Rectal smooth muscle tissue (tissue), 1 donor: ENCODE results near the gene GSDMA.

Experiments
- H3K27ac ChIP-seq: one replicate; pipeline ENCODE4 v1.7.0; 2013; ENCODE audit warnings: low read depth, low read length, inconsistent platforms
- H3K27me3 ChIP-seq: one replicate; pipeline ENCODE4 v1.7.0; 2013; ENCODE audit warnings: low read length; ENCODE audit not compliant: control insufficient read depth, insufficient read depth
- H3K36me3 ChIP-seq: one replicate; pipeline ENCODE4 v1.7.0; 2013; ENCODE audit warnings: low read length; ENCODE audit not compliant: control insufficient read depth, insufficient read depth
- H3K4me1 ChIP-seq: one replicate; pipeline ENCODE4 v1.7.0; 2013; ENCODE audit warnings: low read length; ENCODE audit not compliant: control insufficient read depth, insufficient read depth
- H3K4me3 ChIP-seq: one replicate; pipeline ENCODE4 v1.7.0; 2013; ENCODE audit warnings: low read length
- H3K9ac ChIP-seq: one replicate; pipeline ENCODE4 v1.7.0; 2013; ENCODE audit warnings: low read length

Gene GSDMA

DNA sequence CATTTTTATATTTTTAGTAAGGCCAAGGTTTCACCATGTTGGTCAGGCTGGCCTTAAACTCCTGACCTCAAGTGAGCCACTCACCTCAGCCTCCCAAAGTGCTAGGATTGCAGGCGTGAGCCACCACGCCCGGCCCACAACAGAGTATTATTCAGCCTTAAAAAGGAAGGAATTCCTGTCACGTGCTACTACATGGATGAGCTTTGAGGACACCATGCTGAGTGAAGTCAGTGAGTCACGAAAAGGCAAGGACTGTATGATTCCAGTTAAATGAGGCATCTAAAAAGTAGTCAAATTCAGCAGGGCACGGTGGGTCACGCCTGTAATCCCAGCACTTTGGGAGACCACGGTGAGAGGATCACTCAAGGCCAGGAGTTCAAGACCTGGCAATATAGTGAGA lies 62.1 kb downstream of the GSDMA start:
- Histone ChIP-seq H3K27ac (no peak overlapping the region), H3K27me3 (no peaks in the 10 kb centered on the region), H3K4me1 (peaks cover 8% of the 10 kb centered on the region), H3K9ac (no peak overlapping the region), H3K36me3 (peaks cover 25% of the 10 kb centered on the region), H3K4me3 (no peak overlapping the region)

DNA sequence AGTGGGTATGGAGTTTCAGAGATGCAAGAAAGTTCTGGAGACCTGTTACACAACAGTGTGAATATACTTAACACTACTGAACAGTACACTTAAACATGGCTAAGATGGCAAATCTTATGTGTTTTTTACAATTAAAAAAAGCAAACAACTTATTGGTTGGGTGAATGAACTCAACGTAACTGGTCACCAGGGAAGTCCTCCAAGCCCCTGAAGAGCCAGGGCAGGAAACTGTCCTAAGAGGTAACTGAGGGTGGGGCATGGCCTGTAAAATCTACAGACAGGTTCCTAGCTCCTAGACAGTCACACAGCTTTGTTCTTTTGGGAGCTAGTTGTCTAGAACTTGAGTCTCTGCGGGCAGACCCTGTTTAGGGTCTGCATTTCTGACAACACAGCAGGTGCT lies 62.8 kb downstream of the GSDMA start:
- Histone ChIP-seq H3K27me3 (no peaks in the 10 kb centered on the region), H3K4me3 (no peak overlapping the region), H3K27ac (no peak overlapping the region), H3K36me3 (peaks cover 22% of the 10 kb centered on the region), H3K9ac (no peak overlapping the region), H3K4me1 (peaks cover 8% of the 10 kb centered on the region)

DNA sequence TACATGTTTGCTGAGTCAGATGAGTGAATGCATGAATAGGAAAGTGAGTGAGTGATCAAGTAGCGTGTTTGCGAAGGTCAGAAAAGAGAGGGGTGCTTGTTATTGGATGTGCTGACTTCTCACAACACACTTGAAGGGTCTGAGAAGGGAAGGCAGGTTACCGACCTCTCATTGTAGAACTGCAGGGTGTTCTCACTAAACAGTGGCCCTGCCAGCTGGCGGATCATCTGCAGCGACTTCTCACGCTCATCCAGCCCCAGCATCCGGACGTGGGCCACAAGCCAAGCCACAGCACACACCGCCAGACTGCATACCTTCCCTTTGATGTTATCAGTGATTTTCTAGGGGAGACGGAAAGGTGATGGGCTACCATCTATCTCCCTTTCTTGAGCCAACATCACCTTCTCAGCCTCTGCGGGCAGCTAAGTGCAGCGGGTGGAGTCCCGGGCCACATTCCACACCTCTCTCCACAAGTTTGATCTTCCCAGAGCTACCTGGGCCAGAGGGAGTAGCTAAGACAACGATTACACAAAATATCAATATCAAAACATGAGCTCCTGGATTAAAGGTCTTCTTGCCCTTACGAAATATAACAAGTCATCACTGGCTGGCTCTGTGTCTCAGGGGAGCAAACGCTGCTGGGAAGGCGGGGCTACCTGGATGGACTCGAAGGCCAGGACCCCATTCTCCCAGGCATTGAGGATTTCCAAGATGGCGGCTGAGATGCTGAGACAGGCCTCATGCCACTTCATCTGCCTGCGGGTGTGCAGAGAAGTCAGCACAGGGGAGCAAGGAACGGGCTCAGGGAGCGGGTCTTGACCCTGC lies 63.4 kb downstream of the GSDMA start:
- Histone ChIP-seq H3K36me3 (peaks cover 26% of the 10 kb centered on the region), H3K4me3 (no peak overlapping the region), H3K27me3 (no peaks in the 10 kb centered on the region), H3K9ac (no peak overlapping the region), H3K4me1 (peaks cover 8% of the 10 kb centered on the region), H3K27ac (no peak overlapping the region)

DNA sequence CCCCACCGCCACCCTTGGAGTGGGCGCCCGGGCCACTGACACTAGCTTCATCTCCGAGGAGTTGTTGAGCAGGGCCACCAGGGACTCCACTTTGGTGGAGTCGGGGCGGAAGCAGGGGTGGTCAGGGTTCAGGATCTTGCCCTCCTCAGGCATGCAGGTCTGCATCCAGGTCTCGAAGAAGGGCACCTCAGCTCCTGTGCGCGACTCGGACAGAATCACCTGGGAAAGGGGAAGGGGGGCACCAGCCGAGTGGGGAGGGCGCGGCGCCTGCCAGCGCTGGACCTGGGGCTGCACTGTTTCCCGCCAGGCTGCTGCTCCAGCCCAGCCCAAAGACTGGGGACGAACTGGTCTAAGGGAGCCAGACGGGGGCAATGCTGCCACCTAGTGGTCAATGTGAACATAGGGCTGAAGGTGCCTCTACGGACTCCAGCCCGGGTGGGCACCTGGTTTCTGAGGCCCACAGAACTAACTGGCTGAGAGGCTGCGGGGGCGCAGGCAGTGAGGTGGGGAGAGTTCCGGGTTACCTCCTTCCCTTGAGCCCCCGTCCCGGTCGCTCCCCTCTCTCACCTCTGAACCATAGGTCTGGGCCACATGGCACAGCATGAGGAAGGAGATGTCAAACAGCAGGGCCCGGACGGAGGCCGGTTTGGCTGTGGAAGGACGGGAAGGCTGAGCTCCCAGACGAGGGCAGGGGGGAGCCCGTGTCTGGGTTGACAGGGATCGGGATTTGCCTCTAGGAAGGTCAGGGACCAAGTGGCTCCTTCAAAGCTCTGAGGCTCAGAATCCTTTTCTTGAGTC lies 64.2 kb downstream of the GSDMA start:
- Histone ChIP-seq H3K4me3 (no peak overlapping the region), H3K4me1 (peaks cover 8% of the 10 kb centered on the region), H3K27ac (no peak overlapping the region), H3K9ac (no peak overlapping the region), H3K36me3 (peaks cover 33% of the 10 kb centered on the region), H3K27me3 (no peaks in the 10 kb centered on the region)
